Brain microvascular endothelial cell (primary cell): Measurements from ENCODE around the gene FAM163B.

Experiments
- DNase-seq: peaks from one replicate; pipeline ENCODE4 v3.0.0-alpha.2; 2020
- H3K27ac ChIP-seq: fragments of 250-450 bp; sonication (Bioruptor Pico); 2 replicates; pipeline ENCODE4 v1.5.1; 2020; ENCODE audit warnings: mild to moderate bottlenecking, moderate library complexity
- H3K27me3 ChIP-seq: fragments of 250-450 bp; sonication (Bioruptor Pico); replicated peaks from 2 replicates; pipeline ENCODE4 v1.5.1; 2020; ENCODE audit warnings: mild to moderate bottlenecking
- H3K36me3 ChIP-seq: fragments of 250-450 bp; sonication (Bioruptor Pico); replicated peaks from 2 replicates; pipeline ENCODE4 v1.5.1; 2020; ENCODE audit warnings: mild to moderate bottlenecking
- H3K4me3 ChIP-seq: 2 replicates; pipeline ENCODE4 v1.5.1; 2011; ENCODE audit warnings: low read depth, mild to moderate bottlenecking, control low read depth, low read length, moderate library complexity
- in situ Hi-C: cut with HindIII; loops from 2 replicates; pipeline ENCODE4 v1.10.0; 2017; ENCODE audit warnings: low sequenced_read_pairs, low pct_ligation_motif_present
- TF ChIP-seq, protein P1 (sequence below): IDR thresholded peaks from 2 replicates; pipeline ENCODE4 v1.5.1; 2011; ENCODE audit warnings: low read depth, mild to moderate bottlenecking, moderate library complexity, low read length, control low read depth, inconsistent platforms; ENCODE audit errors: missing control alignments

The FAM163B gene

DNA sequence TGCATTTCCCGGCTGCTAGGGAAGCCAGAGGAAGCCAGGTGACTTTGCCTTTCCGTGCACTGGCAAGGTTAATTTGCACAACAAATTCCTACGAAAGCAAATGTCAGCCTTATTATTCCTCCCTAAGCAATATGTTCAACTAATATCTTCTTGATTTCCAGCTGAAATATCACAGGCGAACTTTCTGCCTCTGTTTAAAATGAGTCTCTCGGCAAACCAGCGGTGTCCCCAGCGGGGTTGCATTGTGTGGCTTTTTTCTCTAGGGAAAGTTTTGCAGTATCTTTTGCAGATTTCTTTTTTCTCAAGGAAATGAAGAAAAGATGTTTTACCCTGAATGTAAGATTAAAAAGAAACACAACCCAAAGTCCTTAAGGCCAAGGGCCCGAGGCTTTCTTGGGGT lies 28.9 kb upstream of the FAM163B start:
- Histone ChIP-seq H3K27me3 (peaks cover 11% of the 10 kb centered on the region), H3K36me3 (no peaks in the 10 kb centered on the region), H3K27ac (no peak overlapping the region), H3K4me3 (no peak overlapping the region)
- in situ Hi-C loops: no loop called here
- DNase-seq: no peak
- TF ChIP-seq, protein P1, sequence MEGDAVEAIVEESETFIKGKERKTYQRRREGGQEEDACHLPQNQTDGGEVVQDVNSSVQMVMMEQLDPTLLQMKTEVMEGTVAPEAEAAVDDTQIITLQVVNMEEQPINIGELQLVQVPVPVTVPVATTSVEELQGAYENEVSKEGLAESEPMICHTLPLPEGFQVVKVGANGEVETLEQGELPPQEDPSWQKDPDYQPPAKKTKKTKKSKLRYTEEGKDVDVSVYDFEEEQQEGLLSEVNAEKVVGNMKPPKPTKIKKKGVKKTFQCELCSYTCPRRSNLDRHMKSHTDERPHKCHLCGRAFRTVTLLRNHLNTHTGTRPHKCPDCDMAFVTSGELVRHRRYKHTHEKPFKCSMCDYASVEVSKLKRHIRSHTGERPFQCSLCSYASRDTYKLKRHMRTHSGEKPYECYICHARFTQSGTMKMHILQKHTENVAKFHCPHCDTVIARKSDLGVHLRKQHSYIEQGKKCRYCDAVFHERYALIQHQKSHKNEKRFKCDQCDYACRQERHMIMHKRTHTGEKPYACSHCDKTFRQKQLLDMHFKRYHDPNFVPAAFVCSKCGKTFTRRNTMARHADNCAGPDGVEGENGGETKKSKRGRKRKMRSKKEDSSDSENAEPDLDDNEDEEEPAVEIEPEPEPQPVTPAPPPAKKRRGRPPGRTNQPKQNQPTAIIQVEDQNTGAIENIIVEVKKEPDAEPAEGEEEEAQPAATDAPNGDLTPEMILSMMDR: no peak

DNA sequence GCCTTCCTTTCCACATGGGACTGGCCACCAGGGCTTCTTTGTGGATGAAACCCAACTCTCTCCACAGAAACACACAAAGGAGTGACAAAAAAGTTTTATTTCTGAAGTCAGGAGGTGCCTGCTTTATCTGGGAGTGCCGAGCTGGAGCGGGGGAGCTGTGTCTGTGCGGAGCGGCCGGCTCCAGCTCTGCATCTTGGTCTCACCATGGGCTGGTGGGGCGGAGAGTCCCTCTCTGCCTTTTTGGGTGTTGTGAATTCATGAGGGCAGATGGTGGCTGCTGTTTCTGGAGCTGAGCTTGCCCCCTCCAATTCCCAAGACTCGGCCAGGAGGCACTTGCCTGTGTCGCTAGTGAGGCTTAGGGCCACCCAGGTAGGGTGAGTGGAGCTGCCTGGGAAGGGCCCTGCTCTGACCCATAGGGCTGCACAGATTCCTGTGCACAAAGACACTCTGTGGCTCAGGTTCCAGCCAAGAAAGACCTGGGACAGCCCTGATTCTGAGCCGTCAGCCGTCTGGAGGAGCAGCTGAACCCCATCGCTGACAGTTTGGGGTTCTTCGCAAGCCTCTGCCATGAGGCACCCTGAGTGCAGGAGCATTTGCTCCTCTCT lies 28.4 kb upstream of the FAM163B start:
- H3K27ac ChIP-seq: no peak overlapping the region
- no peaks in the 10 kb centered on the region for H3K36me3 ChIP-seq
- TF ChIP-seq, protein P1: no peak
- in situ Hi-C loops: no loop called here
- no peak for DNase-seq
- no peak overlapping the region for H3K4me3 ChIP-seq
- H3K27me3 ChIP-seq: peaks cover 11% of the 10 kb centered on the region

- Histone ChIP-seq H3K27me3 (peaks cover 11% of the 10 kb centered on the region), H3K27ac (no peak overlapping the region), H3K36me3 (no peaks in the 10 kb centered on the region), H3K4me3 (no peak overlapping the region)
- TF ChIP-seq, protein P1: no peak
- in situ Hi-C loops: no loop called here
- no peak for DNase-seq
Observed at GRCh38 chr9:133636902-133637301, 27.7 kb upstream of the FAM163B start.

- Histone ChIP-seq H3K27me3 (peaks cover 11% of the 10 kb centered on the region), H3K4me3 (no peak within 1 kb of the TSS), H3K27ac (no peak within 1 kb of the TSS), H3K36me3 (no peaks in the 10 kb centered on the region)
- no peak for DNase-seq
- in situ Hi-C loops: no loop called here
- TF ChIP-seq, protein P1: no peak
Observed at GRCh38 chr9:133635533-133636531, 26.6 kb upstream of the FAM163B start, which contains the start of gene DBH. Gene DBH, plus strand, starts transcription at chr9:133636363. Its CDS starts 9 bp downstream, at chr9:133636372.

DNA sequence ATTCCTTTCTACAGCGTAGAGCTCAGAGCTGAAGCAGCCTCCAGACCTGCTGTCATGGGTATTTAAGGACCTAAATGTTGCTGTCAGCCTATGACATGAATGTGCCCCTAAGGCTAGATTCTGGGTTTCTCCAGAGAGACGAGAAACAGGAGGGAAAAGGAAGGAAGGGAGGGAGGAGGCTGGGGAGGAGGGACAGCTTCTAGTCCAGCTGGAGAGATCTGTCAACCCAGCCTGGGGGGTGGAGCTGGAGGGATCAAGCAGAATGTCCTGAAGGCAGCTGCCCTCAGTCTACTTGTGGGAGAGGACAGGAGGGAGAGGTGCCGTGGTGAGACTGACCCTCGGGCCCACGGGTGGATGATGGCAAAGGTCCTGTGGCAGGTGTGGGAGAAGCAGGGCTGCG lies 25.9 kb upstream of the FAM163B start:
- H3K27ac ChIP-seq: no peak overlapping the region
- no peak for DNase-seq
- no peaks in the 10 kb centered on the region for H3K36me3 ChIP-seq
- peaks cover 11% of the 10 kb centered on the region for H3K27me3 ChIP-seq
- TF ChIP-seq, protein P1: no peak
- no peak overlapping the region for H3K4me3 ChIP-seq
- in situ Hi-C loops: no loop called here
